Ishikawa (cell line): Measurements from ENCODE around the gene MEGF9.

Experiments
- CEBPB ChIP-seq: IDR thresholded peaks from 2 replicates; pipeline ENCODE4 v1.6.1; 2012
- CREB1 ChIP-seq: IDR thresholded peaks from 2 replicates; pipeline ENCODE4 v1.6.1; 2012; ENCODE audit warnings: low read depth
- EGR1 ChIP-seq: IDR thresholded peaks from 2 replicates; pipeline ENCODE4 v1.6.1; 2012
- EP300 ChIP-seq: IDR thresholded peaks from 2 replicates; pipeline ENCODE4 v1.6.1; 2012; ENCODE audit warnings: borderline replicate concordance
- FOXM1 ChIP-seq: IDR thresholded peaks from 2 replicates; pipeline ENCODE4 v1.6.1; 2012; ENCODE audit warnings: low read depth, borderline replicate concordance
- MAX ChIP-seq: IDR thresholded peaks from 2 replicates; pipeline ENCODE4 v1.6.1; 2012
- NFIC ChIP-seq: IDR thresholded peaks from 2 replicates; pipeline ENCODE4 v1.6.1; 2012
- RAD21 ChIP-seq: IDR thresholded peaks from 2 replicates; pipeline ENCODE4 v1.6.1; 2012; ENCODE audit warnings: low read depth
- REST ChIP-seq: IDR thresholded peaks from 2 replicates; pipeline ENCODE4 v1.6.1; 2012; ENCODE audit warnings: low read depth, mild to moderate bottlenecking
- TAF1 ChIP-seq: IDR thresholded peaks from 2 replicates; pipeline ENCODE4 v1.6.1; 2012; ENCODE audit warnings: low read depth, mild to moderate bottlenecking
- TCF12 ChIP-seq: IDR thresholded peaks from 2 replicates; pipeline ENCODE4 v1.6.1; 2012; ENCODE audit warnings: low read depth
- TEAD4 ChIP-seq: IDR thresholded peaks from 2 replicates; pipeline ENCODE4 v1.6.1; 2012
- USF1 ChIP-seq: IDR thresholded peaks from 2 replicates; pipeline ENCODE4 v1.6.1; 2012
- YY1 ChIP-seq: IDR thresholded peaks from 2 replicates; pipeline ENCODE4 v1.6.1; 2012; ENCODE audit warnings: low read depth
- ZBTB7A ChIP-seq: IDR thresholded peaks from 2 replicates; pipeline ENCODE4 v1.6.1; 2012; ENCODE audit warnings: low read depth

Gene MEGF9

GRCh38 chr9:120757026-120757913 lies 43.0 kb upstream of the MEGF9 start:
- TF ChIP-seq MAX (no peak), REST (no peak), FOXM1 (no peak), CEBPB (no peak), EP300 (no peak), EGR1 (no peak), NFIC (no peak), USF1 (no peak), YY1 (no peak), TCF12 (no peak), RAD21 (no peak), CREB1 (no peak)

GRCh38 chr9:120756531-120756930 lies 42.3 kb upstream of the MEGF9 start:
- TF ChIP-seq FOXM1: no peak
- TF ChIP-seq REST: no peak
- no peak for TF ChIP-seq CREB1
- TF ChIP-seq TAF1: no peak
- no peak for TF ChIP-seq ZBTB7A
- no peak for TF ChIP-seq EP300

GRCh38 chr9:120755810-120756434 lies 41.7 kb upstream of the MEGF9 start:
- TF ChIP-seq NFIC: no peak
- TF ChIP-seq RAD21: peak; percentile 83

- TF ChIP-seq EGR1 (no peak), NFIC (no peak), TCF12 (no peak), CEBPB (no peak), FOXM1 (no peak), ZBTB7A (no peak), CREB1 (no peak), REST (no peak)
Measured at GRCh38 chr9:120755044-120755443, 40.8 kb upstream of the MEGF9 start.

- TF ChIP-seq RAD21 (no peak), ZBTB7A (no peak), MAX (no peak), USF1 (no peak), TEAD4 (no peak), CEBPB (no peak), NFIC (no peak), FOXM1 (no peak), EGR1 (no peak), CREB1 (no peak), EP300 (no peak), TAF1 (no peak)
Measured at GRCh38 chr9:120750421-120750820, 36.2 kb upstream of the MEGF9 start.
